NCI-H2107 (cell line): ENCODE measurements around the gene SPATA18.
"Not testable (repeated sequence)": the region's sequence is repeated elsewhere in the genome, so short reads cannot be mapped to it uniquely, and the experiment has no call there.

Experiments
- DNase-seq: peaks from one replicate; lab custom pipeline; 2025; lab: John Stamatoyannopoulos, UW

SPATA18 gene

GRCh38 chr4:52107745-52108144 is 56.6 kb downstream of the SPATA18 start:
- DNase-seq, result no peak

GRCh38 chr4:52110171-52110570 is 59.1 kb downstream of the SPATA18 start:
- DNase-seq, result no peak

GRCh38 chr4:52111995-52112394 is 60.9 kb downstream of the SPATA18 start:
- DNase-seq, result no peak

GRCh38 chr4:52112411-52112810 is 61.3 kb downstream of the SPATA18 start:
- DNase-seq, result no peak

- no peak for DNase-seq
These were observed 65.5 kb downstream of the SPATA18 start for GRCh38 chr4:52116641-52117040.

GRCh38 chr4:52126226-52126625 is 75.1 kb downstream of the SPATA18 start:
- no peak for DNase-seq

- no peak for DNase-seq
These were observed 75.9 kb downstream of the SPATA18 start for GRCh38 chr4:52126966-52127365.

- no peak for DNase-seq
These were observed 84.1 kb downstream of the SPATA18 start for GRCh38 chr4:52135171-52135570.

GRCh38 chr4:52137152-52137551 is 86.0 kb downstream of the SPATA18 start:
- not testable (repeated sequence) for DNase-seq

- no peak for DNase-seq
These were observed 91.7 kb downstream of the SPATA18 start for GRCh38 chr4:52142816-52143215.

- DNase-seq, result no peak
These were observed 92.7 kb downstream of the SPATA18 start for GRCh38 chr4:52143815-52144214.

GRCh38 chr4:52144372-52144771 is 93.3 kb downstream of the SPATA18 start:
- DNase-seq, result no peak
